ENCODE data around the gene MBOAT2. TPM values are rescaled to one million over a fixed set of nuclear protein-coding genes. Genes with fewer than 3 reads are reported as not detected.

MBOAT2 gene
- total RNA-seq, 1 donor from 2014 or later: 8.0 TPM

DNA sequence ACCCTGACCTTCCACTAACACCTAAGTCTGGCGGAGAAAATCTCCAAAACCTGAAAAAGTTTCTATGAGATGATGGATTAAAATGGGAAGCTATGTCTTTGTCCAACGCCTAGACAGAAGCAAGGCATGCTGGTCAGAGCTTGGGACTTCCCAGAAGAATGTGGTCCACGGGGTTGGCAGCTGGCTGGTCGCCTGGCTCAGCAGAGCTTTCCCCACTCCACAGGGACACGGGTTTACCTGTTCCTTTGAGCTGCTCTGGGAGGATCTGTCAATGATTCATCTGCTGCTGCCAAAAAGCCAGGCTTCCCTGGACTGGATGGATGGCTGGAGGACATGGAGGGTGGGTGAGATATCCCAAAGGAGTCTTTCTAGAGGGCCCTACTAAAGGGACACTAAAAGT is 10.8 kb downstream of the MBOAT2 start:
- no peaks in the 10 kb centered on the region for H3K36me3 ChIP-seq
- no peak overlapping the region for H3K27ac ChIP-seq
- no peaks in the 10 kb centered on the region for H3K27me3 ChIP-seq
- peaks cover 0 to 9% of the 10 kb centered on the region in 2 donors for H3K4me1 ChIP-seq
- intact Hi-C loops (cut with DNase I): no loop called here
- TF ChIP-seq, protein P1, sequence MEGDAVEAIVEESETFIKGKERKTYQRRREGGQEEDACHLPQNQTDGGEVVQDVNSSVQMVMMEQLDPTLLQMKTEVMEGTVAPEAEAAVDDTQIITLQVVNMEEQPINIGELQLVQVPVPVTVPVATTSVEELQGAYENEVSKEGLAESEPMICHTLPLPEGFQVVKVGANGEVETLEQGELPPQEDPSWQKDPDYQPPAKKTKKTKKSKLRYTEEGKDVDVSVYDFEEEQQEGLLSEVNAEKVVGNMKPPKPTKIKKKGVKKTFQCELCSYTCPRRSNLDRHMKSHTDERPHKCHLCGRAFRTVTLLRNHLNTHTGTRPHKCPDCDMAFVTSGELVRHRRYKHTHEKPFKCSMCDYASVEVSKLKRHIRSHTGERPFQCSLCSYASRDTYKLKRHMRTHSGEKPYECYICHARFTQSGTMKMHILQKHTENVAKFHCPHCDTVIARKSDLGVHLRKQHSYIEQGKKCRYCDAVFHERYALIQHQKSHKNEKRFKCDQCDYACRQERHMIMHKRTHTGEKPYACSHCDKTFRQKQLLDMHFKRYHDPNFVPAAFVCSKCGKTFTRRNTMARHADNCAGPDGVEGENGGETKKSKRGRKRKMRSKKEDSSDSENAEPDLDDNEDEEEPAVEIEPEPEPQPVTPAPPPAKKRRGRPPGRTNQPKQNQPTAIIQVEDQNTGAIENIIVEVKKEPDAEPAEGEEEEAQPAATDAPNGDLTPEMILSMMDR (IDR thresholded peaks at IDR 0.05): no peak
- no peak overlapping the region for H3K4me3 ChIP-seq
- H3K9me3 ChIP-seq: no peaks in the 10 kb centered on the region
- no peak for DNase-seq (ENCODE audit: low spot score in 2 of 2)

DNA sequence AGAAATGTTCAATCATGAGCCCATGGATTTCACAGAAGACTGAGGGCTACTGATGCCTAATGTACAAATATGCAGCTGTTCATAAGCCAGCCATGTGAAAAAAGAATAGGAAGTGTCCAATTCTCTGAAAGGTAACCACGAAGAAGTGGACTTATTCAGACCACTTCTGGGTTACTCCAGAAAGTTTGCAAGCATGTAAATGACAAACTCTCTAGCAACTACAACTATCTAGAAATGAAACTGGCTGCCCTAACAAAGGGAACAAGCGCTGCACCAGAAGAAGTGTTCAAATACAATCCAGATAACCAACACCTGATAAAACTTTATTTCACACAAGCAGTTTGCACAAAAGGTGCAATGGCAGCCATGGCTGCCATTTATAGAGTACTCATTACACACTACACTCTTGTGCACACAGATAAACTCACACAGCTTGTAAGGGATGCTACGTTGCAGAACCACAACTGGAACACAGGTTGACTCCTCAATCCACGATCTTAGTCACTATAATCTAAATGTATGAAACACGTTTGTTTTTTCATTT is 13.9 kb downstream of the MBOAT2 start:
- H3K27ac ChIP-seq: no peak overlapping the region
- H3K36me3 ChIP-seq: no peaks in the 10 kb centered on the region
- peaks cover 0 to 5% of the 10 kb centered on the region in 2 donors for H3K4me1 ChIP-seq
- H3K27me3 ChIP-seq: no peaks in the 10 kb centered on the region
- TF ChIP-seq, protein P1 (IDR thresholded peaks at IDR 0.05): no peak
- no peaks in the 10 kb centered on the region for H3K9me3 ChIP-seq
- DNase-seq (ENCODE audit: low spot score in 2 of 2): no peak
- no peak overlapping the region for H3K4me3 ChIP-seq
- intact Hi-C loops (cut with DNase I): no loop called here

DNA sequence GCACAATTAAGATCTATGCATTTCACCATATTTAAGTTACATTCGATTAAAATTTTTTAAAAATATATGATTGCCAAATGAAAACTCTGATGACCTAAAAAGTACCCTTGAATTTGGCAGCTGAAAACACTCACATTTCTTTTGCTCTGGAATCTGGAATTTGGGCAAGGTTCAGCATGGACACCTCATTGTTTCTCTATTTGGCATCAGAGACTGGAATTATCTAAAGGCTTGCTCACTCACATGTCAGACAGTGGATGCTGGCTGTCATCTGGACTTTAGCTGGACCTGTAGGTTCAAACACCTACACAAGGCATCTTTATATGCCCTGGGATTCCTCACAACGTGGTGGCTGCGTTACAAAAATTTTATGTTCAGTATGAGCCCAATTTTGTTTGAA is 16.1 kb downstream of the MBOAT2 start:
- no peak overlapping the region for H3K4me3 ChIP-seq
- no peaks in the 10 kb centered on the region for H3K9me3 ChIP-seq
- H3K36me3 ChIP-seq: no peaks in the 10 kb centered on the region
- DNase-seq (ENCODE audit: low spot score in 2 of 2): no peak
- H3K4me1 ChIP-seq: peaks cover 0 to 5% of the 10 kb centered on the region in 2 donors
- intact Hi-C loops (cut with DNase I): no loop called here
- TF ChIP-seq, protein P1 (IDR thresholded peaks at IDR 0.05): no peak
- H3K27me3 ChIP-seq: no peaks in the 10 kb centered on the region
- no peak overlapping the region for H3K27ac ChIP-seq

DNA sequence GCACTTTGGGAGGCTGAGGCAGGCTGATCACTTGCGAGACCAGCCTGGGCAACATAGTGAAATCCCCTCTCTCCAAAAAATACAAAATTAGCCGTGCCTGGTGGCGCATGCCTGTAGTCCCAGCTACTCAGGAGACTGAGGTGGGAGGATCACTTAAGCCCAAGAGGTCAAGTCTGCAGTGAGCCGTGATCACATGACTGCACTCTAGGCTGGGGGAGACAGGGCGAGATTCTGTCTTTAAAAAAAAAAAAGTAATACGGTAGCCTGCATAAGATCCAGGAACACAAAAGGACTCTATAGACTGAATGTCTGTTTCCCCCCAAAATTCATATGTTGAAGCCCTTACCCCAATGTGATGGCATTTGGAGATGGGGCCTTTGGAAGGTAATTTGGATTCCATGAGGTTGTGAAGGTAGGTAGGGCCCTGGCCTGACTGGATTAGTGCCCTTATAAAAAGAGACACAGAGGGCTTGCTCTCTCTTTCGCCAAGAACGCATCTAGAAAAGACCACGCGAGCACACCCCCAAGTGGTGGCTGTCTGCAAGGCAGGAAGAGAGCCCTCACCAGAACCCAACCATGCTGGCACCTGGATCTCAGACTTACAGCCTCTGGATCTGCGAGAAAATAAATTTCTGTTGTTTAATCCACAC is 17.0 kb downstream of the MBOAT2 start:
- H3K4me3 ChIP-seq: no peak overlapping the region
- DNase-seq (ENCODE audit: low spot score in 2 of 2): no peak
- intact Hi-C loops (cut with DNase I): no loop called here
- H3K36me3 ChIP-seq: no peaks in the 10 kb centered on the region
- TF ChIP-seq, protein P1 (IDR thresholded peaks at IDR 0.05): no peak
- H3K27me3 ChIP-seq: no peaks in the 10 kb centered on the region
- H3K4me1 ChIP-seq: peaks cover 0 to 5% of the 10 kb centered on the region in 2 donors
- no peaks in the 10 kb centered on the region for H3K9me3 ChIP-seq
- no peak overlapping the region for H3K27ac ChIP-seq

DNA sequence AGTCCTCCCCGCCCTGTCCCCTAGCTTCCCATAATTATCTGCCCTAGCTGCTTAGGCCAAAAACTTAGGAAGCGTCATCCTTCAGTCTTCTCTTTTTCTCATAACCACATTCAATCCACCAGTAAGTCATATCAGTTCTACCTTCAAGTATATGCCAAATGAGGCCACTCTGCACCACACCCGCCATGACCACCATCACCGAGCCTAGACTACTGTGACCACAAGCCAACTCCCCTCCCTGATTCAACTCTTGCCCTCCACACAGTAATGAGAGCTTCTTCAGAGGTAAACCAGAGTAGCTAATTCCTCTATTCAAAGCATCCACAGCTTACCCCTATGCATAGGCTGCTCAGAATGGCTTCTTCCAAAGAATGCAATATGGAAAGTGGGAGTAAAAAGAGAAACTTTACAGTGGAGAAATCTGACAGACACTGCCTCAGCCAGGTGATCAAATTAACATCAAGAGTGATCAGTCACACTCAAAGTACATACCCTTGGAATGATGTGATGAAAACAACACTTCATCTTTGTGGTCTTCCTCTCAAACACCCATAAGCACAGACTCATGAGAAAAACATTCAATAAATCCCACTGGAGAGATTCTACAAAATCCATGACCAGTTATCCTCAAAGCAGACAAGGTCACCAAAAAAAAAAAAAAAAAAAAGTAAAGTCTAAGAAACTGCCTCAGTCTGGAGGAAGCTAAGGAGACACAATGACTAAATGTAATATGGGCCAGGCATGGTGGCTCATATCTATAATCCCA is 17.7 kb downstream of the MBOAT2 start:
- H3K27ac ChIP-seq: no peak overlapping the region
- TF ChIP-seq, protein P1 (IDR thresholded peaks at IDR 0.05): no peak
- H3K27me3 ChIP-seq: no peaks in the 10 kb centered on the region
- no peaks in the 10 kb centered on the region for H3K9me3 ChIP-seq
- DNase-seq (ENCODE audit: low spot score in 2 of 2): no peak
- H3K36me3 ChIP-seq: no peaks in the 10 kb centered on the region
- peaks cover 0 to 5% of the 10 kb centered on the region in 2 donors for H3K4me1 ChIP-seq
- intact Hi-C loops (cut with DNase I): no loop called here
- H3K4me3 ChIP-seq: no peak overlapping the region

All from ascending aorta (tissue), 2 donors.